Measurements from ENCODE around the gene NLRP6.

The NLRP6 gene

GRCh38 chr11:293852-294661 is 15.8 kb downstream of the NLRP6 start:
- no peak overlapping the region for H3K9ac ChIP-seq (ENCODE audit: low read length)

DNA sequence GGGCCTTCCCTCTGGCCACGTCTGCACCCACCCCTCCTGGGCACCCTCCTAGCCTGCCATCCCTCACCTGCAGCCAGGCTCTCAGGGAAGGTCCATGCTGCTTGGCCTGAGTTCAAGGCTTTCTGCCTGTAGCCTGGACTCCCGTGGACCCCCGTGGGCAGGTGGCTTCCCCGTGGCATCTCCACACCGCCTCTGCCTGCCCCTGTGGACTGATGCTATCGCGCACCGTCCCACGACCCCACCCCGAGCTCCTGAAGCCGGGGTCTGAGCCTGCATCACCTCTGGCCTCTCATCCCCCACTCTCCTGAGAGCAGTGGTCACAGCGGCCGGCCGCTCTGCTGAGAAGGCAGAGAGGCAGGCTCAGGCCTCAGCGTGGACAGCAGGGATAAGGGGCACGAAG is 16.6 kb downstream of the NLRP6 start:
- no peak overlapping the region for H3K9ac ChIP-seq (ENCODE audit: low read length)
- TF ChIP-seq CTCF (IDR thresholded peaks at IDR 0.05; ENCODE audit: low read depth, low read length) (no peak), EZH2phosphoT487 (IDR thresholded peaks at IDR 0.05; ENCODE audit: low read depth) (no peak)
- no peaks in the 10 kb centered on the region for H4K20me1 ChIP-seq (ENCODE audit: insufficient read depth, low read length)
- H2AFZ ChIP-seq (ENCODE audit: low read depth, low read length), result no peak overlapping the region
- H3K4me1 ChIP-seq (ENCODE audit: low read length), result peaks cover 1% of the 10 kb centered on the region; the same call in 1 of the 2 replicates
- H3K36me3 ChIP-seq (replicated peaks; ENCODE audit: low read depth, low read length), result peaks cover 10% of the 10 kb centered on the region
- no peak overlapping the region for H3K27ac ChIP-seq (ENCODE audit: low read length)
- no peaks in the 10 kb centered on the region for H3K79me2 ChIP-seq (ENCODE audit: low read length)
- no peaks in the 10 kb centered on the region for H3K27me3 ChIP-seq (ENCODE audit: low read depth, low read length)
- H3K4me3 ChIP-seq (ENCODE audit: low read length), result no peak overlapping the region
- H3K9me3 ChIP-seq (ENCODE audit: insufficient read depth, low read length), result no peaks in the 10 kb centered on the region
- no peak overlapping the region for H3K4me2 ChIP-seq (ENCODE audit: low read length)

More at GRCh38 chr11:293852-294661, 15.8 kb downstream of the NLRP6 start:
- Histone ChIP-seq H3K36me3 (replicated peaks; ENCODE audit: low read depth, low read length) (peaks cover 10% of the 10 kb centered on the region), H3K4me1 (ENCODE audit: low read length) (peaks cover 6% of the 10 kb centered on the region; the same call in 1 of the 2 replicates), H3K27ac (ENCODE audit: low read length) (no peak overlapping the region), H4K20me1 (ENCODE audit: insufficient read depth, low read length) (no peaks in the 10 kb centered on the region), H3K9me3 (ENCODE audit: insufficient read depth, low read length) (no peaks in the 10 kb centered on the region), H3K27me3 (ENCODE audit: low read depth, low read length) (no peaks in the 10 kb centered on the region), H2AFZ (ENCODE audit: low read depth, low read length) (no peak overlapping the region), H3K4me3 (ENCODE audit: low read length) (no peak overlapping the region), H3K79me2 (ENCODE audit: low read length) (no peaks in the 10 kb centered on the region; the same call in 1 of the 2 replicates), H3K4me2 (ENCODE audit: low read length) (no peak overlapping the region)
- TF ChIP-seq CTCF (IDR thresholded peaks at IDR 0.05; ENCODE audit: low read depth, low read length) (no peak), EZH2phosphoT487 (IDR thresholded peaks at IDR 0.05; ENCODE audit: low read depth) (no peak)

- peaks cover 5% of the 10 kb centered on the region; the same call in 1 of the 2 replicates for H3K27me3 ChIP-seq (ENCODE audit: low read depth, low read length)
- no peak overlapping the region for H2AFZ ChIP-seq (ENCODE audit: low read depth, low read length)
- no peak overlapping the region for H3K27ac ChIP-seq (ENCODE audit: low read length)
- H3K4me1 ChIP-seq (ENCODE audit: low read length), result no peaks in the 10 kb centered on the region
- H3K4me3 ChIP-seq (ENCODE audit: low read length), result no peak overlapping the region
- no peak overlapping the region for H3K9ac ChIP-seq (ENCODE audit: low read length)
- no peaks in the 10 kb centered on the region for H4K20me1 ChIP-seq (ENCODE audit: insufficient read depth, low read length)
- H3K9me3 ChIP-seq (ENCODE audit: insufficient read depth, low read length), result no peaks in the 10 kb centered on the region
- no peak overlapping the region for H3K4me2 ChIP-seq (ENCODE audit: low read length)
- no peaks in the 10 kb centered on the region for H3K79me2 ChIP-seq (ENCODE audit: low read length)
- no peak for TF ChIP-seq EZH2phosphoT487 (IDR thresholded peaks at IDR 0.05; ENCODE audit: low read depth)
- TF ChIP-seq CTCF (IDR thresholded peaks at IDR 0.05; ENCODE audit: low read depth, low read length), result no peak
- peaks cover 10% of the 10 kb centered on the region for H3K36me3 ChIP-seq (replicated peaks; ENCODE audit: low read depth, low read length)
Observed at GRCh38 chr11:295351-296170, 17.4 kb downstream of the NLRP6 start.

Data from OCI-LY3 (cell line).